Liver (tissue), 9 donors: ENCODE results near the gene C7. TPM values are rescaled to one million over a fixed set of nuclear protein-coding genes. Genes with fewer than 3 reads are reported as not detected.

Experiments
- DNase-seq: peaks from one replicate; pipeline ENCODE4 v3.0.0-alpha.2; 2017; ENCODE audit warnings: low spot score
- H3K27ac ChIP-seq, 2 donors: one replicate each; pipeline ENCODE4 v1.7.0; 2013; ENCODE audit warnings: inconsistent platforms in 2 of 2, low read length in 2 of 2, control low read depth in 1 of 2, low read depth in 1 of 2, mild to moderate bottlenecking in 1 of 2
- H3K27me3 ChIP-seq, 4 donors: one replicate each; pipeline versions ENCODE4 v1.6.1 to v1.7.0; 2013; ENCODE audit warnings: low read length in 3 of 4, inconsistent platforms in 1 of 4, mild to moderate bottlenecking in 1 of 4, moderate library complexity in 1 of 4; ENCODE audit not compliant: control insufficient read depth in 4 of 4, insufficient read depth in 4 of 4
- H3K36me3 ChIP-seq, 4 donors: one replicate each; pipeline versions ENCODE4 v1.6.1 to v1.7.0; 2013; ENCODE audit warnings: low read length in 3 of 4, mild to moderate bottlenecking in 3 of 4, low read depth in 1 of 4, moderate library complexity in 1 of 4; ENCODE audit not compliant: control insufficient read depth in 4 of 4, insufficient read depth in 3 of 4
- H3K4me1 ChIP-seq, 4 donors: one replicate each; pipeline versions ENCODE4 v1.6.1 to v1.7.0; 2013; ENCODE audit warnings: low read length in 3 of 4, mild to moderate bottlenecking in 3 of 4, moderate library complexity in 1 of 4; ENCODE audit not compliant: control insufficient read depth in 4 of 4, insufficient read depth in 4 of 4
- H3K4me3 ChIP-seq, 3 donors: one replicate each; pipeline versions ENCODE4 v1.6.1 to v1.7.0; 2013; ENCODE audit warnings: low read length in 3 of 3, control low read depth in 1 of 3, low read depth in 1 of 3, mild to moderate bottlenecking in 1 of 3
- H3K9ac ChIP-seq, 2 donors: one replicate each; pipeline ENCODE4 v1.7.0; 2013; ENCODE audit warnings: low read length in 2 of 2, mild to moderate bottlenecking in 2 of 2, moderate library complexity in 2 of 2, control low read depth in 1 of 2, low read depth in 1 of 2
- H3K9me3 ChIP-seq, 4 donors: one replicate each; pipeline versions ENCODE4 v1.6.1 to v1.7.0; 2013; ENCODE audit warnings: low read length in 3 of 4; ENCODE audit not compliant: control insufficient read depth in 4 of 4
- CTCF ChIP-seq: fragments of 150-350 bp; IDR thresholded peaks from 2 replicates; pipeline ENCODE4 v1.5.1; 2017; ENCODE audit warnings: improper control_type of control experiment, low read depth, low read length; ENCODE audit not compliant: missing input control
- EGR1 ChIP-seq, 2 donors: IDR thresholded peaks; 2 replicates each; pipeline ENCODE4 v1.6.1; 2016 to 2018; ENCODE audit warnings: antibody characterized with exemption in 2 of 2, low read depth in 2 of 2
- GABPA ChIP-seq, 2 donors: IDR thresholded peaks in 1 of 2; conservative IDR thresholded peaks in 1 of 2; 2 replicates each; pipeline ENCODE4 v1.6.1; 2016; ENCODE audit warnings: antibody characterized with exemption in 2 of 2, mild to moderate bottlenecking in 1 of 2, moderate library complexity in 1 of 2
- HNF4A ChIP-seq, 2 donors: conservative IDR thresholded peaks; 2 replicates each; pipeline ENCODE4 v1.6.1; 2016; ENCODE audit warnings: antibody characterized with exemption in 2 of 2, mild to moderate bottlenecking in 2 of 2
- HNF4G ChIP-seq: IDR thresholded peaks from 2 replicates; pipeline ENCODE4 v1.6.1; 2016; ENCODE audit warnings: antibody characterized with exemption
- JUND ChIP-seq, 2 donors: IDR thresholded peaks; 2 replicates each; pipeline ENCODE4 v1.6.1; 2016; ENCODE audit warnings: antibody characterized with exemption in 2 of 2
- MAX ChIP-seq: IDR thresholded peaks from 2 replicates; pipeline ENCODE4 v1.6.1; 2016; ENCODE audit warnings: antibody characterized with exemption
- NR2F2 ChIP-seq: IDR thresholded peaks from 2 replicates; pipeline ENCODE4 v1.6.1; 2016; ENCODE audit warnings: antibody characterized with exemption
- RAD21 ChIP-seq, 2 donors: IDR thresholded peaks; 2 replicates each; pipeline ENCODE4 v1.6.1; 2016; ENCODE audit warnings: antibody characterized with exemption in 2 of 2, mild to moderate bottlenecking in 2 of 2
- REST ChIP-seq: IDR thresholded peaks from 2 replicates; pipeline ENCODE4 v1.6.1; 2016; ENCODE audit warnings: antibody characterized with exemption, mild to moderate bottlenecking
- SP1 ChIP-seq: IDR thresholded peaks from 2 replicates; pipeline ENCODE4 v1.6.1; 2018; ENCODE audit warnings: antibody characterized with exemption, mild to moderate bottlenecking
- ZBTB33 ChIP-seq: IDR thresholded peaks from 2 replicates; pipeline ENCODE4 v1.6.1; 2016; ENCODE audit warnings: antibody characterized with exemption
- WGBS: extraction: QIAGEN DNeasy Blood & Tissue Kit; methylation state at CpG from one replicate; pipeline ENCODE4 v1.1.7; 2013; 5-methylcytosine and 5-hydroxymethylcytosine counted together
- polyA plus RNA-seq, 2 donors: library from polyadenylated mRNA; stranded (reverse) in 1 of 2; unstranded in 1 of 2; fragments of 200-250 nt in 1 of 2; fragments of >200 nt in 1 of 2; fragmentation: Nextera tagmentation in 1 of 2; extraction: Ambion mirVana in 1 of 2; gene quantifications; one replicate each; pipeline versions ENCODE4 v1.2.1 to v1.2.3, GENCODE V29; 2013 to 2015
- total RNA-seq, 2 donors: library from RNA; depleted of rRNA; stranded (reverse); fragments of >200 nt; gene quantifications; one replicate each; pipeline ENCODE4 v1.2.3, GENCODE V29; 2014
- donor health status: healthy.
- donor health status: healthy.
- donor health status: healthy.
- donor health status: healthy.
- donor health status: healthy.

Gene C7
- total and polyA plus RNA-seq, 4 donors, result 25.5 to 268 (median 110) TPM

- TF ChIP-seq REST, result no peak
- TF ChIP-seq CTCF, result peak; percentile 97
- TF ChIP-seq JUND (IDR thresholded peaks at IDR 0.05), result no peak
- no peak for TF ChIP-seq HNF4G
These were observed 4.9 kb upstream of the C7 start (continued) for GRCh38 chr5:40904205-40904993.

GRCh38 chr5:40904994-40905306 lies 4.3 kb upstream of the C7 start:
- Histone ChIP-seq H3K4me1 (peaks cover 0 to 18% (median 14%) of the 10 kb centered on the region in 4 donors), H3K27me3 (no peaks in the 10 kb centered on the region), H3K9ac (no peak overlapping the region), H3K36me3 (no peaks in the 10 kb centered on the region), H3K9me3 (no peaks in the 10 kb centered on the region), H3K4me3 (no peak overlapping the region), H3K27ac (peak overlapping the region; percentile 31 to 43)
- 11% methylated on average over 2 of the region's 2 CpGs for WGBS
- DNase-seq, result no peak
- TF ChIP-seq GABPA (IDR thresholded peaks at IDR 0.05 in 1 of 2, conservative IDR thresholded peaks at IDR 0.05 in 1 of 2) (no peak), RAD21 (IDR thresholded peaks at IDR 0.05) (peak; percentile 3 to 35)

- TF ChIP-seq REST (no peak), ZBTB33 (no peak), MAX (no peak), HNF4A (conservative IDR thresholded peaks at IDR 0.05) (no peak), EGR1 (IDR thresholded peaks at IDR 0.05; ENCODE audit: low read depth in 2 of 2) (no peak), NR2F2 (no peak), SP1 (no peak), GABPA (IDR thresholded peaks at IDR 0.05 in 1 of 2, conservative IDR thresholded peaks at IDR 0.05 in 1 of 2) (no peak)
- no peak overlapping the region for H3K9ac ChIP-seq
- peaks cover 0 to 18% (median 14%) of the 10 kb centered on the region in 4 donors for H3K4me1 ChIP-seq
- 87% methylated on average over 1 of the region's 1 CpG for WGBS
- H3K4me3 ChIP-seq, result no peak overlapping the region
- H3K27ac ChIP-seq, result no peak overlapping the region
- DNase-seq, result no peak
- no peaks in the 10 kb centered on the region for H3K27me3 ChIP-seq
- no peaks in the 10 kb centered on the region for H3K36me3 ChIP-seq
- H3K9me3 ChIP-seq, result no peaks in the 10 kb centered on the region
These were observed 2.9 kb upstream of the C7 start for GRCh38 chr5:40906351-40906751.
